ENCODE data around the gene GCK. TPM values are rescaled to one million over a fixed set of nuclear protein-coding genes. Genes with fewer than 3 reads are reported as not detected.
A peak's percentile ranks its signal among the peaks of the same experiment; 100 is the strongest.
"Not testable (repeated sequence)": the region's sequence is repeated elsewhere in the genome, so short reads cannot be mapped to it uniquely, and the experiment has no call there.

The GCK gene
- total RNA-seq, 2 experiments from 2014 or later: 2.1 to 3.3 TPM

DNA sequence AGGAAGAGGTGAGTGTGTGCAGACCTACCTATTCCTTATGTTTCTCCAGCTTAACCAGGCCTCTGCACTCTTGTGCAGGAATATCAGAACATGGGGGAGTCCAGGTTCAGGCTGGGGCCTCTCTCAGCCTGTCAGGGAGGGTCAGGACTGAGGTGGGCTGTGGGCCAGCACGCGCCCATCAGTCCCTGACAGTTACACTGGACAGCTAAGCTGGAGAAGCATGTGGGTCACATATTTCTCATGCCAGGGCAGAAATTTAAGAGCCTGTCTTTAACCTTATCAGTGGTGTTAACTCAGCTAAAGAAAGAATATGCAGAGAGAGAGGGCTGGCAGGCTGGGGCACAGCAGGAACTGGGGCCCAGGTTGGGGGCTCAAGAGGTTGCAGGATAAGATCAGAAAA, 57.2 kb downstream of the GCK start:
- Mint-ChIP-seq H3K4me1 (ENCODE audit: low read depth) (no peaks in the 10 kb centered on the region), H3K4me3 (no peak overlapping the region), H3K27me3 (ENCODE audit: low read depth) (no peaks in the 10 kb centered on the region), H3K9me3 (no peaks in the 10 kb centered on the region), H3K36me3 (ENCODE audit: low read depth) (no peaks in the 10 kb centered on the region), H3K27ac (no peak overlapping the region)
- CTCF ChIA-PET: interaction anchor here (1.1 kb wide), 1 partner anchor 27 kb away, joined by 3 read pairs; no protein-coding TSS in a partner anchor
- DNase-seq: no peak
- intact Hi-C loops (cut with micrococcal nuclease): no loop called here

DNA sequence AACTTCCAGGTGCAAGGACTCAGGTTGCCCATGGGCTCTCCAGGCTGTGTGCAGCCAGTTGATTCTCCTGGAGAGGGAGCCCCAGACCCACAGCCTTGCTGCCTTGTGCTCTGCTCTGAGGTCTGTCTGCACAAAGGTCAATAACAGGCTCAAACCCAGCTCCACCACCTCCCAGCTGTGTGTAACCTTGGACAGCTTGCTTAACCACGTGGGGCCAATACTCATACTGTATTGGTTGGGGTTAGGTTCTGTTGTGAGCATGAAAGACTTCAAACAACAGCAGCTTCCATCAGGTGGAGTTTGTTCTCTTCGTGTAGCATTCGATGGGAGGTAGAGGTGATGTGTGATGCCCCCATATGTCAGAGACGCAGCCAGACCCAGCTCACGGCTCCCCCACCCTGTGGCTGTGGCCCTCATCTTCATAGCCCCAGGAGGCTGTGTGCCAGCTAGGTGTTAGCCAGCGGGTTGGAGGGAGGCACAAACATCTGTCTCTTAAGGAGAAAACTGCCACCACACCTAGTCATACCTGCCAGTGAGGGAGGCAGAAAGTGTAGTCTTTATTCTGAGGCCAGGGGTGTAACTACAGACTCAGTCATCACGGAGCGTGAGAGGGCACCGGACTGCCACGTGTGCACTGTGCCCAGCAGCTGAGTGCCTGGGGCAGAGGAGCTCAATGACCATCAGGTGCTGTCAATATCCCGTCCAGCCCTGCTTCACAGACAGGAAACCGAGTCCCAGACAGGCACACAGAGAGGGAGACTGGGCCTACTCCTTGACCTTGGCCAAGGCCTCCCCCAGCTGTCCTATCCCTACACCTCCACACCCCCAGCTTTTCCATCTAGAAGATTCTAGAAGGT, 57.8 kb downstream of the GCK start:
- H3K27me3 Mint-ChIP-seq (ENCODE audit: low read depth): no peaks in the 10 kb centered on the region
- no peak for DNase-seq
- no peak overlapping the region for H3K4me3 Mint-ChIP-seq
- no peak overlapping the region for H3K27ac Mint-ChIP-seq
- CTCF ChIA-PET: interaction anchor here (0.6 to 1.1 kb wide), 2 partner anchors 27 to 434 kb away, joined by 3 read pairs; no protein-coding TSS in a partner anchor
- no peaks in the 10 kb centered on the region for H3K9me3 Mint-ChIP-seq
- intact Hi-C loops (cut with micrococcal nuclease): no loop called here
- no peaks in the 10 kb centered on the region for H3K36me3 Mint-ChIP-seq (ENCODE audit: low read depth)
- H3K4me1 Mint-ChIP-seq (ENCODE audit: low read depth): no peaks in the 10 kb centered on the region

DNA sequence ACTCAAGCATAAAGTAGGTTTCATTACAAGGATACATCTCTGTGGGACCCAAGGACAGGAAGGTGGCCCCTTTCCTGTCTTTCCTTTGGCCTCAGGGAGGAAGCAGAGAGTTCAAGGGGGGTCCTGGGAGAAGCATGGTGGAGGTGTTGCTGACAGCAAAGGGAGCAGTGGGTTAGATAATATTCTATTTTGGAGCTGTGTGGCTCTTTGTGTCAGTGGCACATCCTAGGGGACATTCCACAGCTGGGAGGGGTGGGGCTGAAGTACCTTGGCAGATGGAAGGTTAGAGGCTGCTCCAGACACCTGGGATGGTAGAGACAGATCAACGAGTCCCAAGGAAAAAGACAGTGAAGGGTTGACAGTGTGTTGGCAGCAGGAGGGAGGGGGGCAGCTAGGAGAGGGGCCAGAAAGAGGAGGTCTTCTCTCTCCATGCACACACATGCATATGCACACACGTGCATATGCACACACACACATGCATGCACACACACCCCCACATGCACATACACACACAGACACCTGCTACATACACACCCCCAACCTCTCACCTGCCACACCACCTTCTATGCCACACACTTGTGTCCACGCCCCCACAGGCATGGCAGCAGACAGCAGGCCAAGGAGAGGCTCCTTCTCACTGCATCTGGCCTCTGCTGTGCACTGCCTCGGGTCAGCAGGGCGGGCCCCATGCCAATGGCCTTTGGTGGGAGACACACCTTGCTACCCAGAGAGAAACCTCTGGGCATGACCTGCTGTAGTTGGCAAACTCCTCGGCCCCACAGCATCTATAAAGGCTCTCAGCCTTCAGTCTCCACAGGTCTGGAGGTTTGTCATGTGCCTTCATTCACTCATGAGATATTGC, 60.3 kb downstream of the GCK start:
- no peaks in the 10 kb centered on the region for H3K27me3 Mint-ChIP-seq (ENCODE audit: low read depth)
- H3K4me1 Mint-ChIP-seq (ENCODE audit: low read depth): peaks cover 3% of the 10 kb centered on the region
- H3K9me3 Mint-ChIP-seq: no peaks in the 10 kb centered on the region
- H3K27ac Mint-ChIP-seq: no peak overlapping the region
- no peaks in the 10 kb centered on the region for H3K36me3 Mint-ChIP-seq (ENCODE audit: low read depth)
- no peak overlapping the region for H3K4me3 Mint-ChIP-seq
- intact Hi-C loops (cut with micrococcal nuclease): loop anchor here (10.0 kb wide), 1 partner anchor 336 kb away; no protein-coding TSS in a partner anchor
- DNase-seq: no peak
- CTCF ChIA-PET: interaction anchor here (0.7 kb wide), 1 partner anchor 9 kb away, joined by 3 read pairs; no protein-coding TSS in a partner anchor

DNA sequence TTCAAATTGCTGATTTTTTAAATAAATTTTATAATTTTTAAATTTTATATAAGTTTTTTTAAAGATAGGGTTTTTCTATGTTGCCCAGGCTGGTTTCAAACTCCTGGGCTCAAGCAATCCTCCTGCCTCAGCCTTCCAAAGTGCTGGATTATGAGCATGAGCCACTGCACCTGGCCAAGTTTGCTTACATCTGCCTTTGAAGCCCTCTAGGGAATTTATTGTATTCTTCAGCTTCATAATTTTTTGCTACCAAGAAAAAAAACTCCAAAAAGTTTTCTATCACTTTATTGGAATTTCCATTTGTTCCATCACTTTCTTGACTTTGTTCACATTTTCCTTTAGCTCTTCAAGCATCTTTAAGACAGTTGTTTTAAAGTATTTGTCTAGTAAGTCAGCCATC, 62.1 kb downstream of the GCK start:
- CTCF ChIA-PET: interaction anchor here (0.7 to 0.8 kb wide), 2 partner anchors 42 to 69 kb away, joined by 3 read pairs; no protein-coding TSS in a partner anchor
- no peaks in the 10 kb centered on the region for H3K9me3 Mint-ChIP-seq
- peaks cover 10% of the 10 kb centered on the region for H3K4me1 Mint-ChIP-seq (ENCODE audit: low read depth)
- H3K27me3 Mint-ChIP-seq (ENCODE audit: low read depth): no peaks in the 10 kb centered on the region
- H3K36me3 Mint-ChIP-seq (ENCODE audit: low read depth): peaks cover 4% of the 10 kb centered on the region
- no peak overlapping the region for H3K27ac Mint-ChIP-seq
- intact Hi-C loops (cut with micrococcal nuclease): loop anchor here (10.0 kb wide), 1 partner anchor 338 kb away; no protein-coding TSS in a partner anchor
- DNase-seq: no peak
- H3K4me3 Mint-ChIP-seq: no peak overlapping the region

DNA sequence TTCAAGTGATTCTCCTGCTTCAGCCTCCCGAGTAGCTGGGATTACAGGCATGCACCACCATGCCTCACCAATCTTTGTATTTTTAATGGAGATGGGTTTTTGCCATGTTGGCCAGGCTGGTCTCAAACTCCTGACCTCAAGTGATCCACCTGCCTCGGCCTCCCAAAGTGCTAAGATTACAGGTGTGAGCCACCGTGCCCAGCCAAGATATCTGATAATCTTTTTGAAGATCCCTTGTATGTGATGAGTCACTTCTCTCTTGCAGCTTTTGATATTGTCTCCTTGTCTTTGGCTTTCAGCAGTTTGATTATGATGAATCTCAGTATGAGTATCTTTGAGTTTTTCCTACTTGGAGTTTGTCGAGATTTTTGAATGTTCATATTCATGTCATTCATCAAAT, 62.7 kb downstream of the GCK start:
- CTCF ChIA-PET; H3K27me3 Mint-ChIP-seq (ENCODE audit: low read depth); H3K9me3 Mint-ChIP-seq; H3K4me3 Mint-ChIP-seq; H3K36me3 Mint-ChIP-seq (ENCODE audit: low read depth); DNase-seq; H3K27ac Mint-ChIP-seq: not testable (repeated sequence)
- H3K4me1 Mint-ChIP-seq (ENCODE audit: low read depth): peaks cover 16% of the 10 kb centered on the region
- intact Hi-C loops (cut with micrococcal nuclease): loop anchor here (10.0 kb wide), 1 partner anchor 338 kb away; no protein-coding TSS in a partner anchor

DNA sequence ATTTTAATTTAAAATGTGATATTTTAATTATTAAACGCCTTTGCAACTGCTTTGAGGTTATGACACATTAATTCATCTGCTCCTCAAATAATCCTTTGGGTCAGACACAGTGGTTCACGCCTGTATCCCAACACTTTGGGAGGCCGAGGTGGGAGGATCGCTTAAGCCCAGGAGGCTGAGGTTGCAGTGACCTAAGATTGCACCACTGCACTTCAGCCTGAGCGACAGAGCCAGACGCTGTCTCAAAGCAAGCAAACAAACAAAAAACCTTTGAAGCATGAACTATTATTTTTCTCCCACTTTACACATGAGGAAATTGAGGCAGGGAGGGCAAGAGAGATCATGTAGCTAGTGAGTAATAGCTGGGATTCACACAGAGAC, 64.4 kb downstream of the GCK start:
- intact Hi-C loops (cut with micrococcal nuclease): loop anchor here (10.0 kb wide), 1 partner anchor 340 kb away; no protein-coding TSS in a partner anchor
- CTCF ChIA-PET: interaction anchor here (1.8 kb wide), 1 partner anchor 44 kb away, joined by 7 read pairs; no protein-coding TSS in a partner anchor
- Mint-ChIP-seq H3K27me3 (ENCODE audit: low read depth) (no peaks in the 10 kb centered on the region), H3K4me3 (peak overlapping the region; percentile 22), H3K4me1 (ENCODE audit: low read depth) (peaks cover 34% of the 10 kb centered on the region), H3K9me3 (no peaks in the 10 kb centered on the region), H3K36me3 (ENCODE audit: low read depth) (peaks cover 19% of the 10 kb centered on the region), H3K27ac (no peak overlapping the region)
- no peak for DNase-seq

DNA sequence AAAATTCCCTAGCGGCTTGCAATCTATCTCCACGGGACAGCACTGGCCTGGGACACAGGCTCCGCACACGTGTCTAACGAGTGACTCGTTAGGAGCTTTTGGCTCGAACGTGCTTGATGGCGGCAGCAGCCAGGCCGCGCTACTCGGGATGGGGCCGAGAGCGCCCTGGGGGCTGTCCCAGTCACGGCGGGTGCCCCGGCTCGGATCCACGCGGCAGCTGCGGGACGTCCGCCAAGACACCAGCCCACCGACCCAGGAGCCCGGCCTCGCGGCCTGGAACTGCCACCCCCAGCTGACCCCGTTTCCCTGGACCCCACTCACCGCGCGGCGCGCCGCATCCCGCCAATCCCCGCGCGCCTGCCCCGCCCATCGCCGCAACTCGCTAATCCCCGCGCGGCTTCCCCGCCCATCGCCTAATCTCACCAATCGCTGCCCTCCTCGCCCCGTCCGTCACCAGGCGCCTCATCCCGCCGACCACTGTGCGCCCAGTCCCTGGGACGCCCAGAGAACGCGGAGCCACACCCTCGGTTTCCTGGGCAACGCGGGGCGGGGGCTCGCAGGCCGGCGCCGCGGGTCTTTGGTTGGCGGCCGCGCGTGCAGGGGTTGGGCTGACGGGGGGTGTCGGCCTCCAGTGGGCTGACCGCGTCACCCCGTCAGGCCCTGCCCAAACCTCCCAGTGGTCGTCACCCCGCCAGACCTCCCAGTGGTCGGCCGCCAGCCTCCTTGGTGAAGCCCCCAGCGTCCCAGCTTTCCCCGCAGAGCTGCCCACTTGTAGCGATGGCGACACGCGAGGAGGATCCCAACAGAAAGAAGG, 65.8 kb downstream of the GCK start, which contains the start of gene POLD2:
TSS of gene POLD2 (minus strand) at position 359 of the 814 bp plus-strand sequence. CDS start 1,495 bp downstream, outside the sequence.
- DNase-seq: peak; percentile 98
- Mint-ChIP-seq H3K27me3 (ENCODE audit: low read depth) (no peaks in the 10 kb centered on the region), H3K9me3 (no peaks in the 10 kb centered on the region), H3K36me3 (ENCODE audit: low read depth) (peaks cover 27% of the 10 kb centered on the region), H3K27ac (peak within 1 kb of the TSS; percentile 74), H3K4me1 (ENCODE audit: low read depth) (peaks cover 43% of the 10 kb centered on the region), H3K4me3 (peak within 1 kb of the TSS; percentile 88)
- intact Hi-C loops (cut with micrococcal nuclease): loop anchor here (1.0 to 10.0 kb wide), 7 partner anchors 23 to 341 kb away; partner anchors contain the start of genes DBNL, UBE2D4 and YKT6
- CTCF ChIA-PET: interaction anchor here (1.2 to 1.8 kb wide), 2 partner anchors 42 to 82 kb away, joined by 3 to 7 read pairs; no protein-coding TSS in a partner anchor

DNA sequence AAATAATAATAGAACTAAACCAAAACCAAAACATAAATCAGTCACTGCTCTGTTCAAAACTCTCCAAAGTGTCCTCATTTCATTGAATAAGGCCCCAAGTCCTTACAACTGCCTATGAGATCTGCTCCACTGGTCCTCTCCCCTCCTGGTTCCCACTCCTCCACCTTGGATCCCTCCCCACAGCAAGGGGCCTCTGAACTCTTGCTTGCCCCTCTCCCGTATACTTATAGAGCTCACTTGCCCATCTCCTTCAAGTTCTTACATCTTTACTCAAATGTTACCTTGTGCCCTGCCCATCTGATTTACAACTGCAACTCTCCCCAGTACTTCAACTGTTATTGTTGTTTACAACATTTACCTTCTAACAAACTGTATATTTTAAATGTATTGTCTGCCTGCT, 66.7 kb downstream of the GCK start:
- Mint-ChIP-seq H3K4me1 (ENCODE audit: low read depth) (peaks cover 46% of the 10 kb centered on the region), H3K9me3 (no peaks in the 10 kb centered on the region), H3K27me3 (ENCODE audit: low read depth) (no peaks in the 10 kb centered on the region), H3K4me3 (peak overlapping the region; percentile 88), H3K27ac (peak overlapping the region; percentile 74), H3K36me3 (ENCODE audit: low read depth) (peaks cover 32% of the 10 kb centered on the region)
- CTCF ChIA-PET: no interaction called here
- intact Hi-C loops (cut with micrococcal nuclease): loop anchor here (2.0 to 10.0 kb wide), 2 partner anchors 78 to 342 kb away; partner anchors contain the start of gene DBNL
- no peak for DNase-seq

DNA sequence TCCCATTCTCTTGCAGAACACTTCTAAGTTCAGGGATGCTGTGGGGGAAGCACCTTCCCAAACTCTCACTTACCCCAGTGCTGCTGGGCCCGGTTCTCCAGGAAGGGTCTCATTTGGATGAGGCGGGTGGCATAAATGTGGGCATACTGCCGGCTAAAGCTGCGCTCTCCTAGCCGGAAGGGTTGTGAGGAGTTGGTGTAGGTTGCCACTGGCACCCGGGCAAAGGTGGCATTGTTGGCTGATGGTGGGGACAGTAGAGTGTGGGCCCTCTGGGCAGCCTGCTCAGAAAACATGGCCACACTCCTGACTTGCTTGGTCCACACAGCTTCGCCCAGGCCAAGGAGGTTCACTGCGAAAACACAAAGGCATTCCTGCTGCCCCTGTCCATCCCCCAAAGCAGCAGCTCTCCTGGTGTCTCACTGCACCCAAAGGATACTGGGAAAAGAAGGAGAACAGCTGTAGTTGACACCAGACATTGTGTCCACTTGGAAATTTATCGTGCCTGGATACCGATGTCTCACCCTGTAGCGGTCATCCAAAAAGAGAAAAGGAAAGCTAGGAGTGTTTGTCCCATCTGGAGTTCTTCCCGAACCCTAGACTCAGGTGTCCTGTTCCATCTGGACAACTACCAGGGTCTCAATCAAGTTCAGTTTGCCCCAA, 67.3 kb downstream of the GCK start:
- no peaks in the 10 kb centered on the region for H3K27me3 Mint-ChIP-seq (ENCODE audit: low read depth)
- H3K4me1 Mint-ChIP-seq (ENCODE audit: low read depth): peaks cover 46% of the 10 kb centered on the region
- no peak for DNase-seq
- CTCF ChIA-PET: no interaction called here
- peaks cover 32% of the 10 kb centered on the region for H3K36me3 Mint-ChIP-seq (ENCODE audit: low read depth)
- H3K9me3 Mint-ChIP-seq: no peaks in the 10 kb centered on the region
- H3K4me3 Mint-ChIP-seq: peak overlapping the region; percentile 88
- intact Hi-C loops (cut with micrococcal nuclease): loop anchor here (2.0 to 10.0 kb wide), 2 partner anchors 77 to 343 kb away; partner anchors contain the start of gene DBNL
- H3K27ac Mint-ChIP-seq: no peak overlapping the region

DNA sequence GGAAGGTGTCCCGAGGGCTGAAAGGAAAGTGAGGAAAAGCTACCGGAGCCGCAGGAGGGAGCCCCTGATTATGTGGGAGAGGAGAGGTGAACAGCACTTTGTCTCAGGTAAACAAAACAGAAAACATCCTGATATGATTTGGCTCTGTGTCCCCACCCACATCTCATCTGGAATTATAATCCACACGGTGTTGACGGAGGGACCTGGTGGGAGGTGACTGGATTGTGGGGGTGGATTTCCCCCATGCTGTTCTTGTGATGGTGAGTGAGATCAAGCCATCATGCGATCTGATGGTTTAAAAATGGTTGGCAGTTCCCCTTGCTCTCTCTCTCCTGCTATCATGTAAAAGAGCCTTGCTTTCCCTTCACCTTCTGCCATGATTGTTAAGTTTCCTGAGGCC, 68.8 kb downstream of the GCK start:
- no peak for DNase-seq
- H3K4me1 Mint-ChIP-seq (ENCODE audit: low read depth): peaks cover 46% of the 10 kb centered on the region
- CTCF ChIA-PET: interaction anchor here (0.6 to 0.9 kb wide), 3 partner anchors 8 to 13 kb away, joined by 3 to 4 read pairs (median 3); no protein-coding TSS in a partner anchor
- peaks cover 32% of the 10 kb centered on the region for H3K36me3 Mint-ChIP-seq (ENCODE audit: low read depth)
- H3K9me3 Mint-ChIP-seq: no peaks in the 10 kb centered on the region
- H3K27me3 Mint-ChIP-seq (ENCODE audit: low read depth): no peaks in the 10 kb centered on the region
- H3K4me3 Mint-ChIP-seq: no peak overlapping the region
- intact Hi-C loops (cut with micrococcal nuclease): loop anchor here (10.0 kb wide), 1 partner anchor 344 kb away; no protein-coding TSS in a partner anchor
- peak overlapping the region; percentile 26 for H3K27ac Mint-ChIP-seq

All from activated naive CD4-positive, alpha-beta T cell treated with anti-CD3 and anti-CD28 coated beads for 36 hours (primary cell).